ENCODE data around the gene ABCC12. TPM values are rescaled to one million over a fixed set of nuclear protein-coding genes. Genes with fewer than 3 reads are reported as not detected.

The ABCC12 gene
- not detected for total RNA-seq

GRCh38 chr16:48155926-48156789 is at the start of gene ABCC12:
ABCC12 (minus strand) TSS chr16:48155993; CDS start chr16:48146424, 9,569 bp downstream.

Other genes with a start within 250 kb of the ABCC12 start
- gene LONP2, start 88.3 kb upstream of the ABCC12 start, total RNA-seq = 79.5 TPM
- gene ABCC11, start 91.5 kb upstream of the ABCC12 start, total RNA-seq = 0.23 TPM
- gene SIAH1, start 229.4 kb upstream of the ABCC12 start, total RNA-seq = 44.7 TPM

All from metanephros (tissue), 1 donor.